CD4-positive, alpha-beta T cell treated with Interleukin-21 for 1 hour (primary cell): ENCODE data around the gene IL10.
"Not testable (repeated sequence)": the region's sequence is repeated elsewhere in the genome, so short reads cannot be mapped to it uniquely, and the experiment has no call there.

Source experiments
- DNase-seq: peaks from one replicate; pipeline ENCODE4 v3.0.0-alpha.2; 2020

IL10 gene

GRCh38 chr1:206762741-206763364 is 9.4 kb downstream of the IL10 start:
- not testable (repeated sequence) for DNase-seq

GRCh38 chr1:206761159-206761768 is 11.0 kb downstream of the IL10 start:
- DNase-seq, result no peak

- DNase-seq, result no peak
These were observed 11.7 kb downstream of the IL10 start for GRCh38 chr1:206760590-206760989.

GRCh38 chr1:206757524-206758266 is 14.6 kb downstream of the IL10 start:
- DNase-seq, result peak; percentile 58

GRCh38 chr1:206754011-206754410 is 18.3 kb downstream of the IL10 start:
- DNase-seq, result no peak

- no peak for DNase-seq
These were observed 19.2 kb downstream of the IL10 start for GRCh38 chr1:206753141-206753540.

- no peak for DNase-seq
These were observed 19.8 kb downstream of the IL10 start for GRCh38 chr1:206752481-206752880.

- no peak for DNase-seq
These were observed 20.4 kb downstream of the IL10 start for GRCh38 chr1:206751891-206752290.

GRCh38 chr1:206748348-206749030 is 23.8 kb downstream of the IL10 start:
- no peak for DNase-seq

GRCh38 chr1:206745301-206745700 is 27.0 kb downstream of the IL10 start:
- DNase-seq, result no peak

- no peak for DNase-seq
These were observed 27.6 kb downstream of the IL10 start for GRCh38 chr1:206744683-206745082.

- no peak for DNase-seq
These were observed 29.4 kb downstream of the IL10 start for GRCh38 chr1:206742719-206743383.

- DNase-seq, result no peak
These were observed 31.1 kb downstream of the IL10 start for GRCh38 chr1:206741142-206741701.

- DNase-seq, result no peak
These were observed 32.8 kb downstream of the IL10 start for GRCh38 chr1:206739411-206740076.

GRCh38 chr1:206738370-206739366 is 33.6 kb downstream of the IL10 start:
- no peak for DNase-seq

GRCh38 chr1:206737729-206738201 is 34.5 kb downstream of the IL10 start:
- no peak for DNase-seq

GRCh38 chr1:206736878-206737728 is 35.2 kb downstream of the IL10 start:
- DNase-seq, result peak; percentile 77

GRCh38 chr1:206735553-206736031 is 36.7 kb downstream of the IL10 start:
- no peak for DNase-seq

GRCh38 chr1:206734499-206735142 is 37.7 kb downstream of the IL10 start:
- peak; percentile 75 for DNase-seq
